NK-92 (cell line): Measurements from ENCODE around the gene PDIA4.
A peak's percentile ranks its signal among the peaks of the same experiment; 100 is the strongest.
"Not testable (repeated sequence)": the region's sequence is repeated elsewhere in the genome, so short reads cannot be mapped to it uniquely, and the experiment has no call there.

ENCODE experiments used
- DNase-seq: peaks from one replicate; lab custom pipeline; 2025; ENCODE audit not compliant: unreplicated experiment; lab: John Stamatoyannopoulos, UW

The PDIA4 gene, protein sequence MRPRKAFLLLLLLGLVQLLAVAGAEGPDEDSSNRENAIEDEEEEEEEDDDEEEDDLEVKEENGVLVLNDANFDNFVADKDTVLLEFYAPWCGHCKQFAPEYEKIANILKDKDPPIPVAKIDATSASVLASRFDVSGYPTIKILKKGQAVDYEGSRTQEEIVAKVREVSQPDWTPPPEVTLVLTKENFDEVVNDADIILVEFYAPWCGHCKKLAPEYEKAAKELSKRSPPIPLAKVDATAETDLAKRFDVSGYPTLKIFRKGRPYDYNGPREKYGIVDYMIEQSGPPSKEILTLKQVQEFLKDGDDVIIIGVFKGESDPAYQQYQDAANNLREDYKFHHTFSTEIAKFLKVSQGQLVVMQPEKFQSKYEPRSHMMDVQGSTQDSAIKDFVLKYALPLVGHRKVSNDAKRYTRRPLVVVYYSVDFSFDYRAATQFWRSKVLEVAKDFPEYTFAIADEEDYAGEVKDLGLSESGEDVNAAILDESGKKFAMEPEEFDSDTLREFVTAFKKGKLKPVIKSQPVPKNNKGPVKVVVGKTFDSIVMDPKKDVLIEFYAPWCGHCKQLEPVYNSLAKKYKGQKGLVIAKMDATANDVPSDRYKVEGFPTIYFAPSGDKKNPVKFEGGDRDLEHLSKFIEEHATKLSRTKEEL

DNA sequence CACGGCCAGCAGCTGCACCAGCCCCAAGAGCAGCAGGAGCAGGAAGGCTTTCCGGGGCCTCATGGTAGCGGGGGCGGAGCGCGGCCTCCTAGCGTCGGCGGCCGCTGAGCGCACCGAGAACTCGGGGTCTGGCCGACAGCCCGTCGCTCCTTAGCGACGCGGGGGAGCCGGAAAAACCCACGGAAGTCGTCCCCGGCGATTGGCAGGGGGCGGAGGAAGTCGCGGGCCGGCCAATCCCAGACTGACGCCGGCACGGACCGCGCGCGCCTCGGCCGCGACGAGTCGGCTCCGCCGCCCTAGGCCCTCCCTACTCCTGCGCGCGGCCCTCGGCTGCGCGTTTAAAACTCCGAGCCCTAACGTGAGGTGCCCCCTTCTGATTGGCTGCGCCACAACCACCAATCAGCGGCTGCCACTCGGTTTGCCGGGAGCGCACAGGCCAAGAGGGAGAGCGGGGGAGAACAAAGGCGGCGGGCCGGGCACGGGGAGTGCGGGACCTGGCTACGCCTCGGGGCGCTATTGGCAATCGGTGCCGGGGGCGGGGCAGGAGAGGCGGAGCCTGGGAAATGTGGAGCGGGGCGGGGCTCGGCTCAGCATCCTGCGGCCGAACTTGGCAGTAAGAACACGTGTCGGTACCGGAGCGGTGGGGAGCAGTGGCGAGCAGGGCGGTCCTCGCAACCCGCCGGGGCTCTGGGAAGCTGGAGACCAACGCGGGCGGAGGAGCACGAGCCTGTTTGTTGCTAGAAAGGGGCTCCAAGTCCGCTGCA, at the start of gene PDIA4:
Gene PDIA4 (minus strand): TSS at position 160 of the 764 bp plus-strand sequence. CDS start 97 bp downstream, at position 63.
- DNase-seq, result peak; percentile 96

DNA sequence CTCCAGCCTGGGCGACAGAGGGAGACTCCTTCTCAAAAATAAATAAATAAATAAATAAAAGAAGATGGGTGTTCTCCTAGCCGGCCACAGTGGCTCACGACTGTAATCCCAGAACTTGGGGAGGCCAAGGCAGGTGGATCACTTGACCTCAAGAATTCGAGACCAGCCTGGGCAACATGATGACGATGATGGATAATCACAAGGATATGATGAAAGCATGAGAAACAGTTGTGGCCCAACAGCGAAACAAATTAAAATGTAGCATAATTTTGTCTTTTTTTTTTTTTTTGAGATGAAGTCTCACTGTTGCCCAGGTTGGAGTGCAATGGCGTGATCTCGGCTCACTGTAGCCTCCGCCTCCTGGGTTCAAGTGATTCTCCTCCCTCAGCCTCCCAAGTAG, 49.3 kb upstream of the PDIA4 start:
- no peak for DNase-seq

DNA sequence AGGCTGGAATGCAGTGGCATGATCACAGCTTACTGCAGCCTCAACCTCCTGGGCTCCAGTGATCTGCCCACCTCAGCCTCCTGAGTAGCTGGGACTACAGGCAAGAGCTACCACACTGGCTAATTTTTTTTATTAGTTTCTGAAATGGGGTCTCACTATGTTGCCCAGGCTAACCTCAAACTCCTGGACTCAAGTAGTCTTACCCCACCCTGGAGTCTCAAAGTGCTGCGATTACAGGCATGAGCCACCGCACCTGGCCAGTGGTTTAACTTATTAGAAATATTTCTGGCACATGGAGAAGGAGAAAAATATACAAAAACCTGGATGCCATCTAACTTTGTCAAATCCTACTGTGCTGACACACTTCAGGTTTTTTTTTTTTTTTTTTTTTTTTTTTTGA, 47.0 kb upstream of the PDIA4 start:
- DNase-seq, result no peak

DNA sequence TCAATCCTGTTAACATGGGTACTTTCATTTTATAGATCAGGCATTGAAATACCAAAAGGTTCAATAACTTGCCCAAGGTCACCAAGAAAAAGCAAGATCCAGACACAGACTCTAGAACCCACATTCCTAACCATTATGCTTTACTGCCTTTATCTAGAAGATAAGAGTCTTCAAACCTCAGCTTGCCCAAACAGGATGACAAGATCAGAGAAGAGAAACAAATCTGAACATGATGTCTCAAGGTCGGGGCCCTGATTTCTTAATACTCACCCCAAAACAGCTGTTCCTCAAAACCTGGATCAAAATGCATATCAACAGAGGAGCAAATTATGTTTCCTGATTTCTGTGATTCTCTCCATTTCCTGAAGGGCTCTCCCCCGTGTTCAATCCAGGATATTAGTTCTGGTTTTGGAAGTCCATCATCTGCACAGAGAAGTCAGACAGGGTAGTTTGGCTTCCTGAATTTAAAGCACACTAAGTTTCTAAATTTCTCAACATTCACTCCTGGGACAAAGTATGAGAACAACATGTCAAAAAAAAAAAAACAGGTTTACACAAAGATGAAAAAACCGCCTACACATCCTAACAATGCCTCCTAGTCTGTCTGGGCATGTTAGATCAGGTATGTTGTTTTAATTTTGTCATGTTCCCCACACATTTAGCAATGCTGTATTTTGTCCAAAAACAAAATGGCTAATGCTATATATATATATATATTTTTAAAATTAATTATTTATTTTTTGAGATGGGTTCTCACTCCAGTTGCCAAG, 46.0 kb upstream of the PDIA4 start:
- DNase-seq, result no peak

DNA sequence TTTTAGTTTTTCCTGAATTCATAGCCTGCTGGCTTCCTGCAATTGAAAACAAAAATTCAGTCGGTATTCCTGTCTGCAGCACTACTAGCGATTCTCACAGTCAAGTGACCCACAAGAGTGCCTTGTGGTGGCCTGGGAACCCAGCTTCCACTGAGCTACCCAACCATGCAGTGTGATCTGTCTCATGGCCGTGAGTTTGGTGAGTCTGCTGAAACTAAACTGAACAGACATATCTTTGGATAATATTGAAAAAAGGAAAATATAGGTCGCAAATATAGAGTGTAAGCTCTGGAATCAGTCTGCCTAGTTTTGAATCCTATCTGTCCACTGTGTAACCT, 44.1 kb upstream of the PDIA4 start:
- DNase-seq, result no peak

DNA sequence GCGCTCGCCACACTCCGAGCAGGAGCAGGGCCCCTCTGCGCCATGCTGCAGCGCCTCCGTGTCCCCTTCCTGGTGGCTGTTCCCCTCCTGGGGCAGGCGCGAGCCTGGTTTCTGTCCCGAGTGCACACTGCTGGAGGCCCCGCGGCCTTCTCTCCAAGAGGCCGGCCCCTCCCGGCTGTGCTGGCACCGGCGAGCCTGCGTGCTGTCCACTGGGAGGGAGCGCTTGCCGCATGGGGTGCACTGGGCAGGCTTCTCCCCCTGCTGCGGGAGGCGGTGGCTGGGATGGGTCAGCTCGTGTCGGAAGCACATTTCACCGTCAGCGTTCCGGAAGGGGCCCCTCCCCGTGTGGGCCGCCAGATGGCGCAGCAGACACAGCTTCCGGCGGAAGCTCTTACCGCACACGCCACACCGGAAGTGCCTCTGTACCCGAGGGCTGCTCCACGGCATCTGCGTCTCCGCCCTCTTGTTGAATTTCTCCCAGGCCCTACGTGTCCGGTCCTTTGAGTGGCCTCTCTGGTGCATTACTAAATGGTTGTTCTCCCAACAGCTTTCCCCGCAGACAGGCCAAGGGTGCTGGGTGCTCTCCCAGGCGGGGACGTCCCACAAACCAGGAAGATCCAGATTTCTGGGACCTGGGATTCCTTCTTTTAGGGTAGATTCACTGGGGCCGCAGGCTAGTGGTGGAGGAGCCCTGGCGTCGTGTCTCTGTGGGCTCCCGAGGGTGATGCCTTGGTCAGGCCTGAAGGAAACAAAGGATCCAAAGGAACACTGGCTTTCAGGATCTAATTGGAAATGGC, 43.5 kb upstream of the PDIA4 start:
- no peak for DNase-seq

DNA sequence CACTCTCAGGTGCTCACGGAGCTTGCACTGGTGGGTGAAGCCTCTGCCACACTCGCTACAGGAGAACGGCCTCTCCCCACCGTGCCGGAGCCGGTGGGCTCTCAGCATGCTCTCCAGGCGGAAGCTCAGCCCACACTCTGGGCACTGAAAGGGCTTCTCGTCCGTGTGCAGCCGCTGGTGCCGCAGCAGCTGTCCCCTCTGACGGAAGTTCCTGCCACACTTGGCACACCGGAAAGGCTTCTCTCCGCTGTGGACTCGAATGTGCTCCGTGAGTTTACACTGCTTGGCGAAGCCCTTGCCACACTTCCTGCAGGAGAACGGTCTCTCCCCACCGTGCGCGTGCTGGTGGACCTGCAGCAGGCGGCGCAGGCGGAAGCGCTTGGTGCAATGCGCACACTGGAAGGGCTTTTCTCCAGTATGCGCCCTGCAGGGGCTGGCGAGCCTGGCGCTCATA, 42.9 kb upstream of the PDIA4 start:
- DNase-seq, result no peak

DNA sequence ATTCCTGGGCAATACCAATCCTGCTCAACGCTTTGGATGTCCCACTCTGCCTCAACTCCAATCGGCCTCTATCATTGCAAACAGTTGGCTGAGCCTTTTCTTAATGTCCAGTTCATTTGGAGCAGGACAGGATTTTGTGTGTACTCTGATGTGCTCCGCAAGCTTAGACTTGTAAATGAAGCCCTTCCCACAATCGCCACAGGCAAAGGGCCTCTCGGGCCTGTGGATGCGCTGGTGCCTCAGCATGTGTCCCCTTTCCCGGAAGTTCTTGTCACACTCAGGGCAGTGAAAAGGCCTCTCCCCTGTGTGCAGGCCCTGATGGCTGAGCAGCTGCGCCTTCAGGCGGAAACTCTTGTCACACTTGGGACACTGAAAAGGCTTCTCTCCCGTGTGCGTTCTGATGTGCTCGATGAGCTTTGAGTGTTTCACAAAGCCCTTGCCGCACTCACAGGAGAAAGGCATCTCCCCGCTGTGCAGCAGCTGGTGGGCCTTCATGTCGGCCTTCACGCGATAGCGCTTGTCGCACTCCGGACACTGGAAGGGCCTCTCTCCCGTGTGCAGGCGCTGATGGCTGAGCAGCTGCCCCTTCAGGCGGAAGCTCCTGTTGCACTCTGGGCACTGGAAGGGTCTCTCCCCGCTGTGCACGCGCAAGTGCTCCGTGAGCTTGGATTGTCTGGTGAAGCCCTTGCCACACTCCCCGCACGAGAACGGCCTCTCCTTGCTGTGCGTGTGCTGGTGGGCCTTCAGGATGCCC, 42.2 kb upstream of the PDIA4 start:
- no peak for DNase-seq

DNA sequence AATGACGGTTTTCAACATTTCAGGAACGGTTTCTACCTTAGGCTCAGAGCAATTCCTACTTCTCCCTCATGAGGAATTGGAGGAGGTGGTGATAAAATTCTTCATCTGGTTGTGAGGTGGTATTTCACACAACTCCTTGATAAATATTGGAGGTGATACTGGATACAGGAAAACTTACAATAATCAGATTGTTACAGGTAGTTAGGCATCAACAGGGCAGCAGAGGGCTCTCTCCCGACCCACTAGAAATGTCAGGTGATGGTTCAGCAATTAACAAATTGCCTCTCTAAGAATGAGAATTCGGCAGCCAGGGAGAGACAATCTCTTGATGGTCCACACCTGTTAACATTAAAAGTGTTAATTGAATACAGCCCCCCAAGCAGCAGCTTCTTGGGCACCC, 39.6 kb upstream of the PDIA4 start:
- no peak for DNase-seq

DNA sequence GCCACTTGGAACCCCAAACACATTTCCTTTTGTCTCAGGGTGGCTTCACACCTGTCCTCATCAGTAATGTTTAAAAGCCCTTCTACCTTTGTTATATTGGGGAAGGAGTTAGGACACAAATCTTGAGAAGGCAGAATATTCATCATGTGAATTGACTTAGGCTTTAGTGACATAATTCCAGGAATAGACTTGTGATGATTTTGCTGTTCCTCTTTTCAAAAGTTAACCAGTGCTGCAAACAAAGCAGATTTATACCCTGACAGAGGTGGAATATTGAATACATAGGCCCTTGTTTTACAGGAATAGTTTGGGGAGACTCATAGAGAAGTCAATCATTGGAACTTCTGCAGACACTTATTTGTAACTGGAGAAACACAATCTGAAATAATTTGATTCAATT, 35.2 kb upstream of the PDIA4 start:
- no peak for DNase-seq

DNA sequence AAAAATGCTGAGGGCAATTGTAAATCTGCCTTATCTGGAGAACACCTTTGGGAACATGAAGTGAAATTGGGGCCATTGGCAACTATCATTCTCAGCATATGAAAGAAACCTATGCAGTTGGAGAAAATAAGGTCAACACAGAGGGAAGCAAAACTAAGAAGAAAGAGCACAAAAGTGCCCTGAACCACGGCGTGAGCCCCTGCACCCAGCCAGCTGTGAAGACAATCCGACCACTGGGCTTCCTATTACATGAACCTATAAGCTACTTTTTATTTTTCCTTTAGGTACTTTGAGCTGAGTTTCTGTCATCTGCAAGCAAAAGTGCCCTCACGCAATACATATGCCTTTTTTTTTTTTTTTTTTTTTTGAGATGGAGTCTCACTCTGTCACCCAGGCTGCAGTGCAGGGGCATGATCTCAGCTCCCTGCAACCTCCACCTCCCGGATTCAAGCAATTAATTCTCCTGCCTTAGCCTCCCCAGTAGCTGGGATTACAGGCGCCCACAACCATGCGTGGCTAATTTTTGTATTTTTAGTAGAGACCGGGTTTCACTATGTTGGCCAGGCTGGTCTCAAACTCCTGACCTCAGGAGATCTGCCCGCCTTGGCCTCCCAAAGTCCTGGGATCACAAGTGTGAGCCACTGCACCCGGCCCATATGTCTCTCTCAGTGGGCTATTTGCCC, 34.1 kb upstream of the PDIA4 start:
- not testable (repeated sequence) for DNase-seq

DNA sequence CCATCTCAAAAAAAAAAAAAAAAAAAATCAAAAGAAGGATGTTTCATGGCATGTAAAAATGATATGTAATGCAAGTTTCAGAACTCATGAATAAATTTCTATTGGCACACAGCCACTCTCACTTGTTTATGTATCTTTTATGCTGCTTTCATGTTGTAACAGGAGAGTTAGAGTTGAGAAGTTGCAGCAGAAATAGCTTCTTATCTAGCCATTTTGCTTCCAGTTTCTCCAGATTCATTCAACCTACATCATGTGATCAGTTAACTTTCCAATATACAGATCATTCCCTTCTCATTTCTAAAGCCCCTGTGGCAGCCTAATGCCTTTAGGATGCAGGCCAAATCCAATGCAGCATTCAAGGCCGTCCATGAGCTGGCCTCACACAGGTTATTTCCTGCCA, 31.9 kb upstream of the PDIA4 start:
- no peak for DNase-seq

DNA sequence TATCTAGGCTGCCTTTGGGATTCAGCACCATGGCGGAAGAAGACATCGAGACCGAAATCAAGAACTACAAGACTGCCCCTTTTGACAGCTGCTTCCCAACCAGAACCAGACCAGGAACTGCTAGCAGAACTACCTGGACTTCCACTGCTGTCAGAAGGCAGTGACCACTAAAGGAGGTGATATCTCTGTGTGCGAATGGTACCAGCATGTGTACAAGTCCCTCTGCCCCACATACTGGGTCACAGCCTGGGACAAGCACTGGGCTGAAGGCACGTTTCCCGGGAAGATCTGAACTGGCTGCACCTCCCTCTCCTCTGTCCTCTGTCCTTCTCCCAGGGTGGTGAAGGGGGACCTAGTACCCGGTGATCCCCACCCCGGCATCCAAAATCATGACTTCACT, 25.6 kb upstream of the PDIA4 start:
- no peak for DNase-seq

DNA sequence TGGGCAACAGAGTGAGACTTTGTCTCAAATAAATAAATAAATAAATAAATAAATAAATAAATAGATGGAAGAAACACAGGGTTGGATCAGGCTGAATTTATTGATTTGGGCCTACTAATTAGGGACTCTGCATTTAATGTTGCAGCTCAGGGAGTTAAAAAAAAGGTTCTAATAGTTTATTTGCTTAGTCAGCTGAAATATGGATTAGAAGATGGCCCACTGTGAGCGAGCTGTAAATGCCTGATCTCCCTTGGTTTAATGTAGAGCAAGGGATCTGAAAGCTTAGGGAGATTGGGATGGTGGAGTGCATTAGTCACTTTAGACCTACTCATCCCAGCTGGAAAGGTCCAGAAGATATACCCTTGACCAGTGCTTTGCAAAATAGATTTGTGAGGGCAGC, 25.1 kb upstream of the PDIA4 start:
- no peak for DNase-seq

DNA sequence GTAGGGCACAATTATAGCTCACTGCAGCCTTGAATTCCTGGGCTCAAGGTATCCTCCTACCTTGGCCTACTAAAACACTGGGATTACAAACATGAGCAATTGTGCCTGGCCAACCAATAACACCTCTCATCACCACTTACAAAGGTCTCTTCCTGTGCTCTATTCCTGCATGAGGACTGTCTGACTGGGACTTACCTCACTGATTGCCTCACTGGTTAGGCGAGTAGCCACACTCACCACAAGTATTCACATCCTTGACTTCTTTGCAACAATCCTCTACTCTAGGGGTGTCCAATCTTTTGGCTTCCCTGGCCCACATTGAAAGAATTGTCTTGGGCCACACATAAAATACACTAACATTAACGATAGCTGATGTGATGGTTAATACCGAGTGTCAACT, 22.6 kb upstream of the PDIA4 start:
- no peak for DNase-seq

DNA sequence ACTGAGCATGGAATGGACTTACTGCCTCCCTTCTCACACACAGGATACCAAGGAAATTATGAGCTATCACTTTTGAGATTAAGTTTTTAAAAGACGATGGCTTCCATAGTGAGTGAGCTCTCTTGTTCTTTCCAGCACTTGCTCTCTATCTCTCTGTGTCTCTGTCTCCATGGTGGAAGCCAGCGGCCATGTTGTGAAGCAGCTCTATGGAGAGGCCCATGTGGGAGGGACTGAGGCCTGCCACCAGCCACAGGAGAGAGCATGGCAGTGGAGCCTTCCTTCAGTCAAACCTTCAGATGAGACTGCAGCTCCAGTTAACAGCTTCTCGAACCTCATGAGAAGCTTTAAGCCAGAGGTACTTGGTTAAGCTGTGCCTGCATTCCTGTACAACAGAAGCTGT, 20.5 kb upstream of the PDIA4 start:
- no peak for DNase-seq

DNA sequence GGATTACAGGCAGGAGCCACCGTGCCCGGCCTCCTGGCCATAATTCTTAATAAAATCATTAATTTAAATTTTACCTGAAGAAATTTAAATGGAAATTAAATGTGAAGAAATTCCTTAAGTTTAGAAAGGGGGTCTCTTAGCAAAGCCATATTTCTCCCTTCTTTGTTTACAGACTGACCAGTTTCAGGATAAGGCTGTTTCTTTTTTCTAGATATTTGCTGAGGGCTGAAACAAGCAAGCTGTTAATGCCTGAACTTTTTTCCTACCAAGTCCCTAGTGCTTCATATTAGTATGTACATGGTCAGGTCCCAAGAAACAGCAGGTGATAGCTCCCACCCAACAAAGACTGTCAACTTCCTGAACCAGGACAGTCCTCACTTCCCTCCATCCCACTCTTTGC, 18.1 kb upstream of the PDIA4 start:
- no peak for DNase-seq

DNA sequence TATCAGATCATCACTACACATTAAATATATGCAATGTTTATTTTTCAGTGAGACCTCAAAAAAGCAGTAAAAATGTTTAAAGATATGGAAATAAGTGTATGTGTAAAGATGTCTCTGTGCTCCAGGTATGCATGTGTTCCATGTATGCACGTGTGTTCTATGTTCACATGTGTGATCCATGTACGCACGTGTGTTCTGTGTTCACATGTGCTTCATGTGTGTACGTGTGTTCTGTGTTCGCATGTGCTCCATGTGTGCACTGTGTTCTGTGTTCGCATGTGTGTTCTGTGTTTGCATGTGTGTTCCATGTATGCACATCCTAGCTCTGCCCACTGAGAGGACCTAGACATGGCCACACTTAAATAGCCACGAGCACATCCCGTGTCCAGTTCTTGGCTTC, 15.6 kb upstream of the PDIA4 start:
- DNase-seq, result no peak

DNA sequence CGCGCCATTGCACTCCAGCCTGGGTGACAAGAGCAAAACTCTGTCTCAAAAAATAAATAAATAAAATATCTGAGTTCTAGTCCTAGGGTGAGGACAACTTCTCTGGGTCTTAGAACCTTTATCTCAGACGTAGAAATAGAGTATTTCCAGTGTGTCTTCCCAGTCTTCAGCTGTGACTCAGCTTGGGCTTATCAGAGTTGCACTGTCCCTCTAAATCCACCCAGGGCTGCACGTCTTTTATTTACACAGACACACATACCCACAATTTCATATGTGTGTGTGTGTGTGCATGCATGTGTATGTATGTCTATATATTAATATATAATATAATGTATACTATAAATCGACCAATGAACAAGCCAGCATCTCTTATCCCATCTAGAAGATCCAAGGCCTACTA, 13.0 kb upstream of the PDIA4 start:
- DNase-seq, result no peak
